B cell (primary cell): ENCODE measurements around the gene WWTR1. TPM values are rescaled to one million over a fixed set of nuclear protein-coding genes. Genes with fewer than 3 reads are reported as not detected.

Source experiments
- ATAC-seq: fragments of 200-7000 bp; cut with Tn5 transposase; one replicate; pipeline ENCODE4 v1.10.0; 2021; ENCODE audit warnings: low read depth, mild to moderate bottlenecking, moderate number of reproducible peaks, moderate library complexity
- CTCF ChIA-PET: fragments of 350-600 bp; sonication (Branson Sonifier 250); formaldehyde crosslinking; loops from one replicate; lab custom pipeline; 2021; ENCODE audit warnings: antibody characterized with exemption, inconsistent platforms; lab: Charles Lee
- POLR2A ChIA-PET: fragments of 350-600 bp; sonication (Branson Sonifier 250); formaldehyde crosslinking; loops from one replicate; lab custom pipeline; 2021; ENCODE audit warnings: antibody characterized with exemption; lab: Charles Lee
- DNase-seq: peaks from one replicate; pipeline ENCODE4 v3.0.0; 2013
- H2AFZ ChIP-seq: 2 replicates; pipeline ENCODE4 v1.6.1; 2012; ENCODE audit warnings: mild to moderate bottlenecking, low read depth, low read length; ENCODE audit not compliant: insufficient read depth, poor library complexity, severe bottlenecking
- H3K27ac ChIP-seq, 2 donors: 1 replicate in 1 of 2; 2 replicates in 1 of 2; pipeline ENCODE4 v1.5.1; 2012 to 2013; ENCODE audit warnings: low read length in 2 of 2, mild to moderate bottlenecking in 2 of 2, moderate library complexity in 1 of 2
- H3K27me3 ChIP-seq, 4 experiments: fragments of 200-600 bp in 1 of 4; sonication (generic) in 1 of 4; replicated peaks in 1 of 4; 1 replicate in 2 of 4; 2 replicates in 2 of 4; pipeline versions ENCODE4 v1.6.1 to v1.7.0; 2013 to 2016; ENCODE audit warnings: low read length in 3 of 4, mild to moderate bottlenecking in 2 of 4, mixed read lengths in 1 of 4, moderate library complexity in 1 of 4; ENCODE audit not compliant: insufficient read depth in 4 of 4, control insufficient read depth in 3 of 4; ENCODE audit errors: control extremely low read depth in 1 of 4
- H3K36me3 ChIP-seq, 2 experiments: replicated peaks in 1 of 2; 1 replicate in 1 of 2; 2 replicates in 1 of 2; pipeline versions ENCODE4 v1.6.1 to v1.7.1; 2013; ENCODE audit warnings: low read length in 1 of 2; ENCODE audit not compliant: insufficient read depth in 2 of 2, control insufficient read depth in 1 of 2; ENCODE audit errors: control extremely low read depth in 1 of 2, extremely low read depth in 1 of 2
- H3K4me1 ChIP-seq, 2 donors: fragments of 200-600 bp in 1 of 2; sonication (generic) in 1 of 2; 1 replicate in 1 of 2; 2 replicates in 1 of 2; pipeline versions ENCODE4 v1.5.1 to v1.6.1; 2013 to 2017; ENCODE audit warnings: low read length in 2 of 2; ENCODE audit not compliant: control insufficient read depth in 2 of 2, insufficient read depth in 2 of 2
- H3K4me2 ChIP-seq: replicated peaks from 2 replicates; pipeline ENCODE3; 2012; ENCODE audit warnings: mild to moderate bottlenecking, low read depth, low read length; ENCODE audit not compliant: poor library complexity, severe bottlenecking
- H3K4me3 ChIP-seq, 5 experiments: fragments of 200-600 bp in 1 of 5; sonication (generic) in 1 of 5; 1 replicate in 3 of 5; 2 replicates in 2 of 5; pipeline versions ENCODE4 v1.5.1 to v1.7.0; 2011 to 2016; ENCODE audit warnings: low read length in 4 of 5, mild to moderate bottlenecking in 4 of 5, low read depth in 2 of 5, control low read depth in 1 of 5, moderate library complexity in 1 of 5; ENCODE audit not compliant: insufficient read depth in 1 of 5; ENCODE audit errors: control extremely low read depth in 1 of 5, extremely low read depth in 1 of 5
- H3K79me2 ChIP-seq: fragments of 200-600 bp; sonication (generic); one replicate; pipeline ENCODE4 v1.6.0; 2016; ENCODE audit warnings: low read length; ENCODE audit not compliant: control insufficient read depth, insufficient read depth
- H3K9ac ChIP-seq: fragments of 200-600 bp; sonication (generic); 2 replicates; pipeline ENCODE4 v1.6.1; 2017; ENCODE audit warnings: mild to moderate bottlenecking, low read length, moderate library complexity
- H3K9me3 ChIP-seq, 3 donors: one replicate each; pipeline versions ENCODE4 v1.6.1 to v1.7.1; 2013; ENCODE audit warnings: low read length in 2 of 3; ENCODE audit not compliant: control insufficient read depth in 2 of 3, insufficient read depth in 1 of 3; ENCODE audit errors: control extremely low read depth in 1 of 3
- H4K20me1 ChIP-seq: 2 replicates; pipeline ENCODE4 v1.6.0; 2012; ENCODE audit warnings: mild to moderate bottlenecking, low read length; ENCODE audit not compliant: insufficient read depth, control insufficient read depth, poor library complexity, severe bottlenecking
- H3K27ac Mint-ChIP-seq: one replicate; pipeline ENCODE4 v1.8.0; 2021; ENCODE audit warnings: mixed read lengths
- H3K27me3 Mint-ChIP-seq: one replicate; pipeline ENCODE4 v1.8.0; 2021; ENCODE audit warnings: mixed read lengths
- H3K4me1 Mint-ChIP-seq: one replicate; pipeline ENCODE4 v1.8.0; 2021; ENCODE audit warnings: mixed read lengths
- H3K4me3 Mint-ChIP-seq: one replicate; pipeline ENCODE4 v1.8.0; 2021; ENCODE audit warnings: mixed read lengths
- H3K9me3 Mint-ChIP-seq: one replicate; pipeline ENCODE4 v1.8.0; 2022; ENCODE audit warnings: mixed read lengths; ENCODE audit not compliant: insufficient read depth
- CTCF ChIP-seq: fragments of 200-600 bp; IDR thresholded peaks from one replicate; pipeline ENCODE4 v1.8.0; 2022; ENCODE audit warnings: antibody characterized with exemption, mild to moderate bottlenecking
- EZH2 ChIP-seq: IDR thresholded peaks from 2 replicates; pipeline ENCODE4 v1.6.1; 2012; ENCODE audit warnings: borderline replicate concordance, low read depth, mild to moderate bottlenecking, moderate library complexity, low read length; ENCODE audit not compliant: insufficient read depth, poor library complexity, severe bottlenecking
- whole genome bisulfite sequencing: methylation state at CpG from one replicate; pipeline ENCODE4 v1.1.5; 2013; ENCODE audit warnings: missing lambda C conversion rate; ENCODE audit not compliant: insufficient coverage; 5-methylcytosine and 5-hydroxymethylcytosine counted together
- intact Hi-C: fragments of 100-400 bp; cut with micrococcal nuclease; formaldehyde crosslinking; loops from one replicate; pipeline ENCODE4 v1.10.0; 2022
- polyA plus RNA-seq: library from polyadenylated mRNA; depleted of rRNA; stranded (reverse); fragments of >200 nt; gene quantifications from 2 replicates; pipeline ENCODE4 v1.2.3, GENCODE V29; 2012
- total RNA-seq, 2 donors: library from RNA; stranded (reverse); fragments of 120-200 nt in 1 of 2; gene quantifications; 1 replicate in 1 of 2; 2 replicates in 1 of 2; pipeline versions ENCODE4 v1.2.3 to v1.2.4, GENCODE V29; 2013 to 2022

WWTR1 gene
- total and polyA plus RNA-seq, 2 donors (not counting 1 experiment from before 2014, with no cell fraction given): 0.79 to 2.3 TPM

GRCh38 chr3:149541091-149541491 lies 116.7 kb downstream of the WWTR1 start:
- Mint-ChIP-seq H3K4me1 (no peaks in the 10 kb centered on the region), H3K9me3 (no peaks in the 10 kb centered on the region), H3K4me3 (no peak overlapping the region), H3K27me3 (peaks cover 10% of the 10 kb centered on the region), H3K27ac (no peak overlapping the region)
- no peaks in the 10 kb centered on the region for H3K9me3 ChIP-seq
- no peak for DNase-seq
- no peak overlapping the region for H3K4me3 ChIP-seq
- POLR2A ChIA-PET: no interaction called here
- no peak overlapping the region for H3K9ac ChIP-seq
- intact Hi-C loops: no loop called here
- H3K27ac ChIP-seq: no peak overlapping the region
- no peaks in the 10 kb centered on the region for H4K20me1 ChIP-seq
- H3K27me3 ChIP-seq: no peaks in the 10 kb centered on the region
- H3K4me1 ChIP-seq: no peaks in the 10 kb centered on the region
- no peak overlapping the region for H3K4me2 ChIP-seq
- WGBS: 92% methylated on average over 2 of the region's 3 CpGs
- H3K79me2 ChIP-seq: no peaks in the 10 kb centered on the region
- CTCF ChIA-PET: no interaction called here
- no peak for TF ChIP-seq CTCF
- TF ChIP-seq EZH2: no peak
- H3K36me3 ChIP-seq: no peaks in the 10 kb centered on the region
- ATAC-seq: no peak
- no peak overlapping the region for H2AFZ ChIP-seq

GRCh38 chr3:149538371-149538770 lies 119.5 kb downstream of the WWTR1 start:
- Histone ChIP-seq H3K4me2 (no peak overlapping the region), H3K79me2 (no peaks in the 10 kb centered on the region), H3K4me1 (no peaks in the 10 kb centered on the region), H4K20me1 (no peaks in the 10 kb centered on the region), H2AFZ (no peak overlapping the region), H3K9me3 (no peaks in the 10 kb centered on the region), H3K9ac (no peak overlapping the region), H3K4me3 (no peak overlapping the region), H3K36me3 (no peaks in the 10 kb centered on the region), H3K27me3 (no peaks in the 10 kb centered on the region), H3K27ac (no peak overlapping the region)
- Mint-ChIP-seq H3K4me1 (no peaks in the 10 kb centered on the region), H3K27me3 (peaks cover 10% of the 10 kb centered on the region), H3K9me3 (no peaks in the 10 kb centered on the region), H3K4me3 (no peak overlapping the region), H3K27ac (no peak overlapping the region)
- CTCF ChIA-PET: no interaction called here
- DNase-seq: no peak
- no CpG with 5 or more reads among the region's 1 CpG for WGBS
- POLR2A ChIA-PET: no interaction called here
- ATAC-seq: no peak
- intact Hi-C loops: no loop called here
- TF ChIP-seq EZH2 (no peak), CTCF (no peak)
